COR-L47 (cell line): ENCODE data around the gene C12orf75.
"Not testable (repeated sequence)": the region's sequence is repeated elsewhere in the genome, so short reads cannot be mapped to it uniquely, and the experiment has no call there.

ENCODE experiments used
- DNase-seq: peaks from one replicate; lab custom pipeline; 2025; lab: John Stamatoyannopoulos, UW

C12orf75 gene

DNA sequence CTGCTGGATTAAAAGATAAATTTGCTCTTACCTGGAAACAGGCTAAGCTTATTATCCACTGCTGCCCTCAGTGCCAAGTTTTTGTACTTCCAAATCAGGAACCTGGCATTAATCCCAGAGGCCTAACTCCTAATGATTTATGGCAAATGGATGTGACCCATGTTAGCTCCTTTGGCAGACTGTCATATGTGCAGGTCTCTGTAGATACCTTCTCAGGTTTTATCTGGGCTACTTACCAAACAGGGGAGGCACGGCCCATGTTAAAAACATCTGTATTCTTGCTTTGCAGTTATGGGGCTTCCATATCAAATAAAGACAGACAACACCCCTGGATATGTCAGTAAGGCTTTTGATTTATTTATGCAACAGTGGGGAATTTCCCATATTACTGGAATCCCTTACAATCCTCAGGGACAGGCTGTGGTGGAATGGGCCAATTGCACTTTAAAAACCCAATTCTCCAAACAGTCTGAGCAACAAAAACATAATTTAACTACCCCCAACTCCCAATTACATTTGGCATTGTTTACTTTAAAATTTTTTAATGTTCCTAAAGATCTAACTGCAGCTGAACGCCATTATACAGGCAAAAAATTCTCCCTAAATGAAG is 19.9 kb upstream of the C12orf75 start:
- peak; percentile 55 for DNase-seq

DNA sequence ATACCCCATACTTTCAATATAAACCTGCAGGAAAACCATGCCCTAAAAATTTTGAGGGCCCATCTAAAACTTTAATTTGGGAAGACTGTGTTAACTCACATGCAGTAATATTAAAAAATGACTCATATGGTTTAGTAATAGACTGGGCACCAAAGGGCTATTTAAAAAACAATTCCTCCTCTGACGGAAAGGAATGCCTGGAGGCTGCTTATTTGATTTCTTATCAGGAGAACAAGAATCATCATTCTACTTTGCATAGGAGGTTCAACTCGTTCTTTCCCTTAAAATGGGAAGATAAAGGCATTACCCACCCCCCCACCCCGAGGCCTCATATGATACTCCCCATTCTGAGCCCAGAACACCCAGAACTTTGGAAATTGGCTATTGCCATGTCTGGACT is 18.6 kb upstream of the C12orf75 start:
- not testable (repeated sequence) for DNase-seq

DNA sequence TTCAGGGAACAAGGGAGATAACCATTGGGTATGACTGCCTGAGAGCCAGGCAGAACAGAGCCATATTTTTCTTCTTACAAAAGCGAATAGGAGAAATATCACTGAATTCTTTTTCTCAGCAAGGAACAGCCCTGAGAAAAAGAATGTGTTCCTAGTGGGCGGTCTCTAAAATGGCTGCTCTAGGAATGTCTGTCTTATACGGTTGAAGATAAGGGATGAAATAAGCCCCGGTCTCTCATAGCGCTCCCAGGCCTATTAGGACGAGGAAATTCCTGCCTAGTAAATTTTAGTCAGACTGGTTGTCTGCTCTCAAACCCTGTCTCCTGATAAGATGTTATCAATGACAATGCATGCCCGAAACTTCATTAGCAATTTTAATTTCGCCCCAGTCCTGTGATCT is 16.7 kb upstream of the C12orf75 start:
- DNase-seq, result not testable (repeated sequence)

DNA sequence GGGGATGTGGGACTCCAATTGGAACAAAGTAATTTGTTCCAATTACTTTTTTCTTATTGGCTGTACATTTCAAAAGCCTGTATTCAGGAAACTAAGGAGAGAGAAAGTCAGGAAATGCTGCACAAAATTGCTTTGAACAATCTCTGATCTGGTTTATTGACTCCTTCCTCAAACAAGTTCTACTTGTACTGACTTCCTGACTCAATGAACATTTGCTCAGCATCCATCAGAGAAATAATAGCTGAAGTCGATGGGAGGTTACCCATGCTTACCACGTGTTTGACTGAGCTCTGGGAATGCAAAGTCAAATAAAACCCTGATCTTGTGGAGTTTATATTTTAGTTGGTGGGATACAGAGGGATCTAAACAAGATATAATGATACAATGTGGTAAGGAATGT is 15.4 kb upstream of the C12orf75 start:
- no peak for DNase-seq

DNA sequence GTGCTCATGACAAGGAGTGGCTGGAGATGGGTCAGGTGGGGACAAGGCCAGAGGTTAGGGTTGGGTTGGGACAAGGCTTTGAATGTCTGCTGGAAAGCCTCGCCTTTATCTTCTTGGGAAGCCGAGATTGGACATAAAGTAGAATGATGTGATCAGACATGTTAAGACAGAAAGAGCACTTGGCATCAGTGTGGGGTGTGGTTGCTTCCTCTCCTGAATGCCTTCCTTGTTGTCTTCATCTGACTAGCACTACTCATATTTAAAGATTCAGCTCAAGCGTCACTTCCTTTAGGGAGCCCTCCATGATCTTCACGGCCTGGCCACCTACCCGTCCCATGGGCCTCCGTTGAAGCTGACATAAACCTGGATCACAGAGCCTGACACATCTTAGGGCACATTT is 14.8 kb upstream of the C12orf75 start:
- no peak for DNase-seq

DNA sequence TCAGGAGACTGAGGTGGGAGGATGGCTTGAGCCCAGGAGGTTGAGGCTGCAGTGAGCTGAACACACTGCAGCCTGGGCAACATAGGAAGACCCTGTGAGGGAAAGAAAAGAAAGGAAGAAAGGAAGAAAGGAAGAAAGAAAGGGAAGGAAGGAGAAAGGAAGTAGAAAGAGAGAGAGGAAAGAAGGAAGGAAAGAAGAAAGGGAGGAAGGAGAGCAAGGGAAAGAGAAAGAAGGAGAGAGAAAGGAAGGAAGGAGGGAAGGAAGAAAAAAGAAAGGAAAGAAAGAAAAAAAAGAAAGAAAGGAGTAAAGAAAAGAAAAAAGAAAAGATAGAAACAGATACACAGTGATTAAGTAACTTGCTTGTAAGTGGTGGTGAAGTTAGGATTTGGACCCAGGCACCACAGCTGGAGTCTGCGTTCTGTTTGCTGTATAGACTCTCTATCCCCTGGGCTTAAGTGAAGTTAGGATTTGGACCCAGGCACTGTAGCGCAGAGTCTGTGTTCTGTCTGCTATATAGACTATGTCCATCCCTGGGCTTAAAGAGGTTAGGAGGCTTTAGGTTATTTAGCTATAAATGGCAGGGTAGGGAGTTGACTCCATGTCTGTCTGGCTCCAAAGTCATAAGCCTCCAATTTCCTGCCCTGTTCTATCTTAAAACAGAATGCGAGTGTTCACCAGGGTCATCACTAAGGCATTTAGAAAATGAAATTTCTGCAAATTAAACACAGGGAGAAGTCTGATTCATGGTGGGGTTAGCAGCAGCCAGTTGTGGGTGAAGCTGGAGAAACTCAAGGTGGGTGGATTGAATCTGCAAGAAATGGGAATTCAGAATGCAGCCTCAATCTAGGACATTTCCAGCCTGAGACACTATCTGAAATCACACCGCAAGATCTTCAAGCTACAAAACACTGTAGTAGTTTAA is 13.3 kb upstream of the C12orf75 start:
- DNase-seq, result no peak

DNA sequence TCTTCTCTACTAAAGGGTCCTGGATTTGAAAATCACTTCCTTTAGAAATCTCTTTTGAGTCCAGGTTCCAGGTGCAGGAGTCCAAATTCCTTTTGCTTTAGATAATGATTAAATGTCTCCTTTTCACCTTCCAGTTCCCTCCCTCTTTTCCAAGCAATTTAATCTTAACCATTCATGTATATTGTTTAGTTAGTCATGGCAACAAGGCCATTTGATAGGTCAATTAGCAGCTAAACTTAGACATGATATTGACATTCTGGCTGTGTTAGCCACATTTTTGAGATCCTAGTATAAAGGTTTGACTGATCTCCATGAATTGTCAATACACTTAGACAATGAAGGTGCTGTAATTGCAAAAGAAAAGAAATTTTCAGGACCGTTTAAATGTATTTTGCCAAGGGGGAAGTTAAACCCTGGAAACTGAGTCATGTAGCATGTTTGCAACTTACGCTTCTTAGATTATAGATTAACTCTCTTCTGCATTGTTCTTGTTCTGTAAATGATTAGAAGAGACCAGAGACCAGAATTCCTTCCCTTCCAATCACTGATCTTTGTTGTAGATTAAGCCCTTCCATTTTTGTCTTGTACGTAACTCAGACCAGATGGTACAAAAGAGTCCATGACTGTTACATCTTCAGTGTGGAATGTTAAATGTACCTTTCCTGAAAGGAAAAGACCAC is 12.4 kb upstream of the C12orf75 start:
- peak; percentile 91 for DNase-seq

DNA sequence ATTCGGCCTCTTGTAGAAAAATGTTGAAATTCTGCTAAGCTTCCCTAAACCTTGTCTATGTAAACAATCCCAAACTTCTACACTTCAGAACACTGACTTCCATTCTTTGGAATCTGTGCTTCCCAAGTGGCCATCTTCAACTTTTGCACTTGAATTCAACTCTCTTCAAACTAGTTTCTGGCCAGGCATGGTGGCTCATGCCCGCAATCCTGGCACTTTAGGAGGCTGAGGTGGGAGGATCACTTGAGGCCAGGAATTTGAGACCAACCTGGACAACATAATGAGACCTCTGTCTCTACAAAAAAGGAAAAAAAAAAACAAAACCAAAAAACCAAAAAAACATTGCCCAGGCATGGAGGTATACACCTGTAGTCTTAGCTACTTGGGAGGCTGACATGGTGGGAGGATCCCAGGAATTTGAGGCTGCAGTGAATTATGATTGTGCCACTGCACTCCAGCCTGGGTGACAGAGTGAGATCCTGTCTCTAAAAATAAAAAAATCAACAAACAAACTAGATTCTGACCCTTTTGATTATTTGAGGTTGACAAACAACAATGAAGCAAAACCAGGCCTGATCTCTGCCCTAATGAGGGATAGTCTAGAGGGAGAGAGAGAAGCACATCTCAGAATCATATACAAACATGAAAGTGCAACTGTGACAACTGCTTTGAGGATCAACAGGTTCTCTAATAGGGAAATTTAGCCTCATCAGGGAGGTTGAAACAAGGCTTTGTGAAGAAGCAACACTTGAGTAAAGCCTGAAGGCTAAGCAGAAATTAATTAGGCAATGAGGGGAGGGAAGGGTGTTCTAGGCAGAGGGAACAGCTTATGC is 11.6 kb upstream of the C12orf75 start:
- no peak for DNase-seq

DNA sequence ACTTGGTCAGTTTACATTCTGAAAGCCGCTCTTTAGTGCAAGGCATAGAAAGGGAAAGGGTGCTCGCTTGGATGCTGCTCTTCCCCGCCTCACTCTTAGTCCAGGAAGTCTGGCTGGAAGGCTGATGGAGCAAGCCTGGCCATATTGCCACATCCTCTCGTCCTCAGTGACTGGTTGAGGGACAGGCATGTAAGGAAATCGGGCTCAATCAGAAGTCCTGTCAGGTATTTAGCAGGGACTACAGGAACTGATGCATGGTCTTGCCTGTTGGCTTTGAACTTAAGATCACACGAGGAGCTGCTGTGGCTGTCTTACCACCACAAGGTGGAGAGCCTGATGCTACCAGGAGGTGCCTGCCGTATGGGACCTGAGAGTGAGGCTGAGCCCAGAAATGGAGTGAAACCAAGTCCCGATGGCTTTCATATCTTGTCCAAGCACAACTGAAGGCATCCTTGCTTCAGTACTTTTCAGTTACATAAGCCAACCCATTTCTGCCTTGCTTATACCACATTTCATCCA is 10.7 kb upstream of the C12orf75 start:
- no peak for DNase-seq

DNA sequence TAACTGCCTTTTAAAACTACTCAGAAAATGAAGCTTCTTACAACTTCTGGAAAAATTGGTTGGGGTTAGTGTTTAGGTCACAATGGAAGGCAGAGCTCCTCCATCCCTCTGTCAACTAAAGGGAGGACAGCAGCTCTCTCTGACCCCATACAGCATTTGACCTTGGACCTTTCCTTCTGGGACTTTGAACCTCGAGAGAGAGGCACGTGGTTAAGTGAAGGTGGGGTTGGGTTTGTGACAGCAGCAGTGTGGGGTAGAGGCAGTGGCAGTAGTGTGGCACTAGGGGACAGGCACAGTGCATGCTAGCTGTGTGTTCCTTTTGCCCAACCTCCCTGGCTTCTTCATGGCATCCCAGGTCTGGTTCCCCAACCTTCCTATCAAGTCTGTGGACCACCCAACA is 9.4 kb upstream of the C12orf75 start:
- no peak for DNase-seq

DNA sequence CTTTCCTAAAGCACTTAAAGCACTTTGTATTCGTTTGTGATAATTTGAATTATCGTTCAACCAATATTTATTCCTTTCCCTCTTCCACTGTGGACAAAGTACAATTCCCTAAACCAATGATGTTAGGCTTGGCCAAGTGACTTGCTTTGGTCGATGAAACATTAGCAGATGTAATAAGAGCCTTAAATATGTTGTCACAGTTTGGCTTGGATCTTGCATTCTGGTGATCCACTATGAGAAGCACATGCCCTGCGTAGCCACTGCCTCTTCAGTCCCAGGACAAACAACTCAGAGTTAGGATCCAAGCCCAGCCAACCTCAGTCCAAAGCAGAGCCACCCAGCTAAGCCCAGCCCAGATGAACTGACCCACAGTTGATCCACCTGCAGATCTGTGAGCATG is 8.4 kb upstream of the C12orf75 start:
- DNase-seq, result no peak

DNA sequence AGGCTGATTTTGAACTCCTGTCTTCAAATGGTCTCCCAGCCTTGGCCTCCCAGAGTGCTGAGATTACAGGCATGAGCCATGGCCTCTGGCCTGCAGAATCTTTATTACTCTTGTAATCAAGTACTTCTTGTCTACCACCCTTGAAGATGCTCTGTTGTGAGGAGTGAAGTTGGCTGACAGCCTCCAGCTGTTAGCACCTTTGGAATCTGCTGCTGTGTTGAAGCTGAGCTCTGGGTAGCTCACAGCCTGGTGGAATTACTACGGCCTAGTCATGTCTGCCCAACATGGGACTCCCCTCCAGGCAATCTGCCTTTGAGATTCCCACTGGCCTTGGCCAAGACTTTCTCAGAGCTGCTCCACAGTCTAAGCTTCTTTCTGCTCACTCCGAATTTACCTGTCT is 5.8 kb upstream of the C12orf75 start:
- no peak for DNase-seq

DNA sequence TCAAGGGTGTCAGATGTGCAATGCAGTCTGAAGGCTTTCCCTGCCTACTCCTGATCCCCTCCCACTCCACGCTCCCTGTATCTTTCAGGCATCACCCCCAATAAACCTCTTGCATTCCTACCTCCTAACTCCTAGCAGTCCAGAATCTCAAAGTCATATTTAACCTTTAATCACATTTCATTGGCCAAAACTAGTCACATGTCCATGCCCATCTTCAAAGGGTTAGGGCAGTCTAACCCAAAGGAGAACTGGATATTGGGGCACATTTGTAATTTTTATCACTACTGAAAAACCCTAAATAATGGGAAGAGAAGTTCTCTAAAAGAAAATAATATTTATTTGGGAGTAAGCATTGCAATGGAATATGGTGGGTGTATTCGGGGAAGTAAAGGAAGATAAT is 5.4 kb upstream of the C12orf75 start:
- DNase-seq, result no peak

DNA sequence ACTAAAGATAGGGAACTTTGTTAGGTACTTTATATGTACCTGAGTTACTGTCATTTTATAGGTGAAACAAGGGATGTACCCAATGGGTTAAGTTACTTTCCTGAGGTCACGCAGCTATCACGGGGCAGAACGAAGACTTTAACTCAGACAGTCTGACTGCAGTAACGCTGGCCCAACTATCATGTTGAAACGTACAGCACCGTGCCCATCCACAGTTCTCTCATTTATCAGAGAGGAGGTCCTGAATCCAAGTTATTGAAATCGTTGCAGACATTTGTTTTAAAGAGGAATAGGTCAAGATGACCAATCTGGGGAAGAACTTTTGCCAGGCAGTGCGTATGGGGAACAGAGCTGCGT is 587 bp upstream of the C12orf75 start:
- DNase-seq, result no peak

DNA sequence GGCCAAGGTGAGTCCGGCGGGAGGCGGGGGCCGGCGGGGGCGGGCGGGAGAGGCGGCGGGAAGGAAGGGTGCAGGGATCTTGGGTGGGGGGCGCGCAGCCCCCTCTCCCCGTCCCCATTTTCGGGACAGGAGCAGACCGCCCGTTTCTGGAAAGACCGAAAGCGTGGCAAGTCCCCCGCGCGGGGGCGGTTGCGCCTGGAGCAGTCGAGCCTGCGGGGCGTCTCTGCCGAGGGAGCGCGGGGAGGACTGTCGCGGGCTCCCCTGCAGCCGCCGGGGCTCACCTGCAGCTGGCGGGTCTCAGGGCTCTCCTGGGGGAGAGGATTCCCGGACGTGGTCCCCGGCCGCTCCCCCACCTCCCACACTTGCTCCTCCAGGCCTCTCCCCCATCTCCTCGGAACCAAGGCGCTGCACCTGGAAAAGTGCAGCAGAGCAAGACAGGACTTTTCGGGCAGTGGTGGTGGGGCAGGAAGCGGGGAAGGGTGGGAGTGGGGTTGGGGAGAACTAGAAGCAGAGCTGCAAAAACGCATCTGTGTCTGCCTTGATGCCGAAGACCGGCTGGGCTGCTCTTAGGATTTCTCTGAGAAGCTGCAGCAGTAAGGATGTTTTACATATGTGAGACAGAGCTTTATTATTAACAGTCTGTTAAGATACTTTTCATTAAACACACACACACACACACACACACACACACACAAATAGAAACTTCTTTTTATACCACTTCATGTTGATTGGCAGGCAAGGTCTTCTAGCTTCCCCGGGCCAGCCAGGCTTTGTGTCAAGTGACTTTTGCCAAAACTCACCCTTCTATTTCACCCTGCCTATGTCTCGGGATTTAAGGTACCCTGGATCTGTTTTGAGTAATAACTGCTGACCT is 677 bp downstream of the C12orf75 start:
- DNase-seq, result no peak

DNA sequence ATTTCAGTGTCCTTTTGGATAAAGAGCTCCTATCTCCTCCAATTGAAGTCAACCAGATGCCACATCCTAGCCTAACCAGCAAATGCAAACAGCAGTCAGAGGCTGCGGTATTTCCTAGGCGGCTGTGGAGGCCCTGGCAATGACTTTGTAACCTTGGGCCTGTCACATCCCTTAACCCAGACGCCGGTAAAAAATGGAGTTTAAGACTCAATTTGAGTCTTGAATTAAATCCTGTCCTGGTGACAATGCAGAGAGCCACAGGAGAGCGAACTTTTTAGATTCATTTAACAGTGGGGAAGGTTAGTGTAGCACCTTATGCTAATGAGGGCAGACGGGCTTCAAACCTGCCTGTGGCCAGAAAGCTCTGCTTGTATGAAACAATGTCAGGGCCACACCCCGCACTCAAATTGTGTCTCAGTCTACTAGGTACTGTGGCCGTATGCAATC is 1.3 kb downstream of the C12orf75 start:
- DNase-seq, result peak; percentile 36

DNA sequence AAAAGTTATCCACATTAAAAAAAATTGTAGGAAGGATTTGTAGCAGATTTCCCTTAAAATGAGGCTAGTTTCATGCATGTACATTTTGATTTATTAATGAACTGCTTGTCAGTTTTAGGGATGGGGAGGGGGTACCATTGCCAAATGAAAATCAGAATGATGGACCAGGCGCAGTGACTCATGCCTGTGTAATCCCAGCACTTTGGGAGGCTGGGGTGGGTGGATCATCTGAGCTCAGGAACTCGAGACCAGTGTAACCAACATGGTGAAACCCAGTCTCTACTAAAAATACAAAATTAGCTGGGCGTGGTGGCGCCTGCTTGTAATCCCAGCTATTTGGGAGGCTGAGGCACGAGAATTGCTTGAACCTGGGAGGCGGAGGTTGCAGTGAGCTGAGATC is 1.8 kb downstream of the C12orf75 start:
- not testable (repeated sequence) for DNase-seq

DNA sequence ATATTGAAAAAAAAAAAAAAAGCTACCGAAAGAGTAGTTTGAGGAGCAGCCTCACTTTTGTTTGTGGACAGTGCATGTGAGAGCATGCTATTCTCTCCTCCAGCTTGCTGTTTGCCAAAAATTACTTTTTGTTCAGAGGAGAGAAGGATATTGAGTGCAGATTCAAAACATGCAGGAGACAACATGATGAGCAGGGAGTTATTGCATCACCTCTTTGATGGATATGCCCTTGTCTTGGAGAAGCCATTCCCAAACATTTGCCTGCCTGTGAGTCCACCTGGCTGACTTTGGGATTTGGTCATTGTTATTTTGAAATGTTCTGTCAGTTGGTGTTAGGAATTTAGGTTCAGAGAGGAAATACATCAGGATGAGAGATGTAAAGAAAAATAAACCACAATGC is 2.4 kb downstream of the C12orf75 start:
- no peak for DNase-seq

DNA sequence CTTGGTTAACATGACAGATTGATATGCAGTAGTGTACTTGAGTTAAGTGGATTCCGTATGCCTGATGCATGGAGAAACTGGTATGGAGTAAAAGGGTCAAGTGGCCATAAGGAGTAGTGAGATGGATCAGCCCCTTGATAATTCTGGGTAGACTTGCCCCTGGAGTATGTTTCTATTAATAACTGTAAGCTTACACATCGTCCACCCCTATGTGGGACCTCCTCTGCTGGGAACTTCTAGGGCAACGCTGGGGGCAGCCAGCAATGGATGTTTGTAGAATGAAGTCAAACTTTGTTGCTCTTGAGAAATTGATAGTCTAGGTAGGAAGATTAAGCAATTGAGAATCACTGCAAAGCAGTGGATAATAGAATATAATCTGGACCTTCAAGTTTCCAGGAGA is 3.5 kb downstream of the C12orf75 start:
- DNase-seq, result no peak

DNA sequence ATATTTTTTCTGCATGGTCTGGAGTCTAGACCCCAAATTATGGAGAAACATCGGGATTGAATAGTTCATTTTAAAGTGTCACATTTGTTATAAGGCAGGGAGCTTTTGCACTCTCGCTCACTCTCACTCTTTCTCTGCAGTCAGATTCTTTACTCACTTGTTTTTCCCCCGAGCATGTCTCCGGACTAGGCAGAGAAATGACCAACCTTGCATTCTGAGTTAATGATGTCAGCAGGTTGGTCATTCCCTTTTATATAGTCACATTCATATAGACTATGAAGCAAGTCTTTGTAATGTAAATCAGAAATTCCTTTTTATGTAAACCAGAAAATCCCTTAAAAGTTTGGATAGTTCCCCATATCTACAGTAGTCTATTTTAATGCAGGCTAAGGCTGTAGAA is 4.1 kb downstream of the C12orf75 start:
- no peak for DNase-seq

DNA sequence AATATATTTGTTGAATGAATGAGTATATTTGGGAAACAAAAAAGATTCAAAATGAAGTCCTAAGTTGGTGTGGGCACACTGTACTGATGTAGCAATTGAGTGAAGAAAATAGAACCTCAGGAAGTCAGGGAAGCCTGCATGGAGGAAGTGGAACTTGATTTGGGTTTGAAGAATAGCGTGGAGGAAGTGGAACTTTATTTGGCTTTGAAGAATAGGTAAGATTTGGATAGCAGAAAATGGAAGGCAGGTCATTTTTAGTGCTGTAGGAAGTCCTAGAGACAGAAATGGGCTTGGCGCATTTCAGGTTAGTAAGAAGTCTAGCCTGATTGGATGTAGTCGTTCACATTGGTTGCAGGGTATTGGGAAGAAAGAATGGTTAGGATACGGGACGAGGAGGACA is 5.4 kb downstream of the C12orf75 start:
- DNase-seq, result no peak
